ENCODE results near the gene SHB. TPM values are rescaled to one million over a fixed set of nuclear protein-coding genes. Genes with fewer than 3 reads are reported as not detected.

The SHB gene
- total and polyA plus RNA-seq, 2 of the 8 experiments (the other 6 are each of a cell fraction or from before 2014, with no cell fraction given) = 4.1 to 12.6 TPM

DNA sequence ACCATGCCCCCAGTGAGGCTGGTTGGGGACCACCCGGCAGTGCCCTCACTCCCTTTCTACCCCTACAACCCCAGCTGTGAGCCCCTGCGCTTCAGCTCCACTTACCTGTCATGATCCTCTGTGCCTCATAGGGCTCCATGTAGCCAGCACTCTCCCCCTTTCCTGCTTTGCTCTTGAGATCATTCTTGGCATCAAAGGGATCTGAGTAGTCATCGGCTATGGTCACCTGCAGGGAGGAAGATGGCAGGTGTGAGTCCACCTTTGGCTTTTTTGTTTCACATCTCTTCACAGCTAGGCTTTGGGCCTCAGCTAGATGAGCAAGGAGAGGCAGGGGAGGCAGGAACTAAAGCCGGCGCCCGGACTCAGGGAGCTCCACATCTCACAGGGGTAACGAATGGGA, 53.1 kb downstream of the SHB start:
- no peak overlapping the region; a peak in 1 of 7 replicates for H3K9ac ChIP-seq (replicated peaks in 1 of 4; ENCODE audit: extremely low read depth in 1 of 4, low read depth in 3 of 4, low read length in 3 of 4)
- no peak overlapping the region for H3K23ac ChIP-seq (ENCODE audit: insufficient read length)
- no peak overlapping the region for H4K8ac ChIP-seq (ENCODE audit: extremely low read depth, insufficient read depth, low read length)
- peaks cover 0 to 4% of the 10 kb centered on the region in 2 experiments; a peak in 1 of 4 replicates for H3K79me2 ChIP-seq (ENCODE audit: control insufficient read depth in 1 of 2, insufficient read depth in 2 of 2, low read length in 2 of 2)
- no peaks in the 10 kb centered on the region for H4K20me1 ChIP-seq (replicated peaks in 1 of 2; ENCODE audit: control insufficient read depth in 1 of 2, insufficient read depth in 2 of 2, low read length in 2 of 2)
- H3K4ac ChIP-seq (replicated peaks; ENCODE audit: insufficient read length, low read depth, low read length) = peak overlapping the region; percentile 37
- H3K18ac ChIP-seq (ENCODE audit: extremely low read depth, low read length) = peak overlapping the region; percentile 76
- no peak overlapping the region for H4K5ac ChIP-seq (ENCODE audit: insufficient read length, low read depth, low read length)
- FAIRE-seq (no peak), DNase-seq (ENCODE audit: low read depth in 1 of 2, low spot score in 2 of 2) (no peak)
- peak overlapping the region; percentile 100 for H2BK20ac ChIP-seq (ENCODE audit: low read length)
- H3K9me3 ChIP-seq (ENCODE audit: insufficient read depth in 2 of 2, low read depth in 1 of 2, low read length in 1 of 2) = no peaks in the 10 kb centered on the region
- H3K4me2 ChIP-seq (ENCODE audit: insufficient read depth in 1 of 2, low read depth in 2 of 2, low read length in 2 of 2) = peak overlapping the region in 1 of 2 experiments; percentile 59; a peak in 2 of 4 replicates
- H3K27ac ChIP-seq (ENCODE audit: low read depth, low read length) = no peak overlapping the region
- peaks cover 9% of the 10 kb centered on the region; the same call in 1 of the 2 replicates for H3K79me1 ChIP-seq (ENCODE audit: low read depth, low read length)
- no peak overlapping the region for H2AFZ ChIP-seq (ENCODE audit: low read length)
- peak overlapping the region; percentile 23; the same call in 1 of the 2 replicates for H2BK15ac ChIP-seq (ENCODE audit: low read length)
- TF ChIP-seq EGR1 (IDR thresholded peaks at IDR 0.05; ENCODE audit: borderline replicate concordance, low read depth, low read length) (no peak), CBX8 (IDR thresholded peaks at IDR 0.05; ENCODE audit: borderline replicate concordance, low read depth, low read length) (no peak), NANOG (IDR thresholded peaks at IDR 0.05; ENCODE audit: insufficient read depth, low read depth, low read length, poor library complexity, severe bottlenecking) (no peak), PHF8 (conservative IDR thresholded peaks at IDR 0.05; ENCODE audit: low read depth, low read length) (no peak), RFX5 (IDR thresholded peaks at IDR 0.05; ENCODE audit: borderline replicate concordance, low read depth, low read length) (no peak)
- CTCF ChIA-PET (ENCODE audit: partially characterized antibody) = interaction anchor here (0.7 to 6.9 kb wide), 13 partner anchors 10 to 248 kb away, joined by 3 to 59 read pairs (median 12); no protein-coding TSS in a partner anchor
- no peaks in the 10 kb centered on the region for H3K27me3 ChIP-seq (replicated peaks in 1 of 4; ENCODE audit: control insufficient read depth in 3 of 4, extremely low read depth in 1 of 4, insufficient read depth in 3 of 4, low read length in 3 of 4)
- no peak overlapping the region for H3K56ac ChIP-seq (replicated peaks; ENCODE audit: insufficient read length, low read depth, low read length)
- H3K4me1 ChIP-seq (replicated peaks in 1 of 4; ENCODE audit: control insufficient read depth in 3 of 4, insufficient read depth in 4 of 4, low read length in 3 of 4) = peaks cover 31 to 56% (median 39%) of the 10 kb centered on the region in 4 experiments
- no peaks in the 10 kb centered on the region for H3K36me3 ChIP-seq (ENCODE audit: control insufficient read depth in 2 of 4, insufficient read depth in 4 of 4, low read length in 3 of 4)
- H2BK120ac ChIP-seq (replicated peaks; ENCODE audit: low read depth, low read length) = peak overlapping the region; percentile 96
- H3K23me2 ChIP-seq (ENCODE audit: low read depth, low read length) = no peaks in the 10 kb centered on the region
- peak overlapping the region; percentile 99 for H2BK12ac ChIP-seq (ENCODE audit: low read depth, low read length)
- peak overlapping the region; percentile 94 for H2BK5ac ChIP-seq (ENCODE audit: low read depth, low read length)
- H2AK5ac ChIP-seq (ENCODE audit: low read depth, low read length) = peak overlapping the region; percentile 95
- POLR2A ChIA-PET (ENCODE audit: partially characterized antibody) = interaction anchor here (0.9 to 3.9 kb wide), 9 partner anchors 8 to 113 kb away, joined by 3 to 24 read pairs (median 9); partner anchors contain the start of gene SHB
- peak overlapping the region; percentile 95 for H4K91ac ChIP-seq (replicated peaks; ENCODE audit: insufficient read length, low read length)
- no peak overlapping the region for H3K4me3 ChIP-seq (ENCODE audit: extremely low read depth in 1 of 4, insufficient read depth in 2 of 4, low read depth in 3 of 4, low read length in 4 of 4)
- no peak overlapping the region for H3K14ac ChIP-seq (ENCODE audit: insufficient read length)
- WGBS, 2 experiments (ENCODE audit: extremely low coverage in 1 of 2, insufficient coverage in 1 of 2, insufficient read length in 1 of 2, insufficient replicate concordance in 2 of 2, low coverage in 1 of 2, low lambda C conversion rate in 2 of 2, missing lambda C conversion rate in 1 of 2) = 82% methylated on average over 7 of the region's 7 CpGs; no CpG with 5 or more reads in 1 of the 2 experiments
